Esophagus squamous epithelium (tissue), 5 donors: ENCODE data around the gene ERP44. TPM values are rescaled to one million over a fixed set of nuclear protein-coding genes. Genes with fewer than 3 reads are reported as not detected.
"Not testable (repeated sequence)": the region's sequence is repeated elsewhere in the genome, so short reads cannot be mapped to it uniquely, and the experiment has no call there.

Experiments
- DNase-seq: peaks from one replicate; lab custom pipeline; 2025; lab: John Stamatoyannopoulos, UW
- H3K27ac ChIP-seq, 4 donors: fragments of 200-600 bp; sonication (generic); one replicate each; pipeline ENCODE4 v1.5.1; 2016 to 2019; ENCODE audit warnings: mild to moderate bottlenecking in 1 of 4
- H3K27me3 ChIP-seq, 4 donors: fragments of 200-600 bp; sonication (generic); 1 replicate in 3 of 4; 2 replicates in 1 of 4; pipeline versions ENCODE4 v1.5.1 to v1.6.0; 2017 to 2021; ENCODE audit warnings: antibody characterized with exemption in 1 of 4
- H3K36me3 ChIP-seq, 3 donors: fragments of 200-600 bp; sonication (generic); one replicate each; pipeline ENCODE4 v1.5.1; 2016 to 2019
- H3K4me1 ChIP-seq, 3 donors: fragments of 200-600 bp; sonication (generic); one replicate each; pipeline ENCODE4 v1.5.1; 2017 to 2019
- H3K4me3 ChIP-seq, 4 donors: fragments of 200-600 bp; sonication (generic); 1 replicate in 3 of 4; 2 replicates in 1 of 4; pipeline ENCODE4 v1.5.1; 2016 to 2019; ENCODE audit warnings: mild to moderate bottlenecking in 2 of 4, moderate library complexity in 1 of 4
- H3K9me3 ChIP-seq, 3 donors: fragments of 200-600 bp; sonication (generic); one replicate each; pipeline ENCODE4 v1.5.1; 2016 to 2019
- CTCF ChIP-seq, 6 experiments: fragments of 450-650 bp in 4 of 6; fragments of 200-600 bp in 2 of 6; sonication (generic) in 2 of 6; IDR thresholded peaks; one replicate each; pipeline ENCODE4 v1.5.1; 2016 to 2019; ENCODE audit warnings: antibody characterized with exemption in 6 of 6, mild to moderate bottlenecking in 4 of 6, moderate library complexity in 4 of 6
- POLR2A ChIP-seq, 4 donors: fragments of 450-650 bp; IDR thresholded peaks; one replicate each; pipeline ENCODE4 v1.6.1; 2017; ENCODE audit warnings: antibody characterized with exemption in 4 of 4, mild to moderate bottlenecking in 4 of 4, moderate library complexity in 3 of 4
- WGBS, 2 donors: methylation state at CpG; one replicate each; pipeline ENCODE4 v1.1.5; 2018; 5-methylcytosine and 5-hydroxymethylcytosine counted together
- intact Hi-C: fragments of 100-400 bp; cut with DNase I; formaldehyde crosslinking; loops from one replicate; pipeline ENCODE4 v1.15.0; 2022
- total RNA-seq, 4 donors: library from RNA; depleted of rRNA; stranded (reverse); fragments of >200 nt; gene quantifications; one replicate each; pipeline ENCODE4 v1.1.0, GENCODE V29; 2016
- donor health status: DM: yes; HTN: yes; CAD: no.

The ERP44 gene
- total RNA-seq, 4 donors from 2014 or later: 13.5 to 19.2 (median 16.3) TPM

- no peaks in the 10 kb centered on the region for H3K4me1 ChIP-seq
- no peak for TF ChIP-seq CTCF (IDR thresholded peaks at IDR 0.05)
- no peak for TF ChIP-seq POLR2A (IDR thresholded peaks at IDR 0.05)
- H3K27ac ChIP-seq: no peak overlapping the region
- intact Hi-C loops: no loop called here
- peaks cover 0 to 3% (median 0%) of the 10 kb centered on the region in 3 donors for H3K9me3 ChIP-seq
- WGBS, 2 donors: 92 to 93% methylated on average over 22 of the region's 22 CpGs
- no peak for DNase-seq
- H3K36me3 ChIP-seq: peaks cover 0 to 31% (median 4%) of the 10 kb centered on the region in 3 donors
- no peaks in the 10 kb centered on the region for H3K27me3 ChIP-seq
- H3K4me3 ChIP-seq: no peak overlapping the region
Observed at GRCh38 chr9:99998266-99998665, 100.5 kb downstream of the ERP44 start.

- H3K27me3 ChIP-seq, H3K27ac ChIP-seq, H3K4me1 ChIP-seq, intact Hi-C loops, DNase-seq, H3K4me3 ChIP-seq: not testable (repeated sequence)
- Histone ChIP-seq H3K36me3 (peaks cover 0 to 32% (median 0%) of the 10 kb centered on the region in 3 donors), H3K9me3 (peaks cover 0 to 28% (median 11%) of the 10 kb centered on the region in 3 donors)
- WGBS, 2 donors: 82 to 96% methylated on average over 2 of the region's 2 CpGs
Observed at GRCh38 chr9:99990508-99990907, 108.3 kb downstream of the ERP44 start.

- intact Hi-C loops: no loop called here
- peaks cover 0 to 14% (median 11%) of the 10 kb centered on the region in 3 donors for H3K9me3 ChIP-seq
- TF ChIP-seq CTCF (IDR thresholded peaks at IDR 0.05) (no peak), POLR2A (IDR thresholded peaks at IDR 0.05) (no peak)
- H3K4me1 ChIP-seq: no peaks in the 10 kb centered on the region
- no peak overlapping the region for H3K27ac ChIP-seq
- peaks cover 0 to 58% (median 3%) of the 10 kb centered on the region in 3 donors for H3K36me3 ChIP-seq
- DNase-seq: no peak
- H3K27me3 ChIP-seq: no peaks in the 10 kb centered on the region
- no peak overlapping the region for H3K4me3 ChIP-seq
Observed at GRCh38 chr9:99986642-99987041, 112.2 kb downstream of the ERP44 start.

- Histone ChIP-seq H3K4me3 (no peak overlapping the region), H3K36me3 (peaks cover 0 to 55% (median 3%) of the 10 kb centered on the region in 3 donors), H3K4me1 (no peaks in the 10 kb centered on the region), H3K27ac (no peak overlapping the region), H3K9me3 (no peaks in the 10 kb centered on the region), H3K27me3 (no peaks in the 10 kb centered on the region)
- intact Hi-C loops: no loop called here
- DNase-seq: no peak
- TF ChIP-seq CTCF (IDR thresholded peaks at IDR 0.05) (no peak), POLR2A (IDR thresholded peaks at IDR 0.05) (no peak)
- 72% methylated on average over 2 of the region's 2 CpGs for WGBS, 2 donors
Observed at GRCh38 chr9:99980598-99980997, 118.2 kb downstream of the ERP44 start.

- 100% methylated on average over 1 of the region's 1 CpG for WGBS, 2 donors
- DNase-seq: no peak
- Histone ChIP-seq H3K4me3 (no peak overlapping the region), H3K27ac (no peak overlapping the region), H3K36me3 (peaks cover 0 to 39% (median 0%) of the 10 kb centered on the region in 3 donors), H3K9me3 (no peaks in the 10 kb centered on the region), H3K4me1 (no peaks in the 10 kb centered on the region), H3K27me3 (no peaks in the 10 kb centered on the region)
- no peak for TF ChIP-seq POLR2A (IDR thresholded peaks at IDR 0.05)
- TF ChIP-seq CTCF (IDR thresholded peaks at IDR 0.05): no peak
- intact Hi-C loops: no loop called here
Observed at GRCh38 chr9:99978221-99978620, 120.6 kb downstream of the ERP44 start.
